ENCODE results near the gene FGFR2. TPM values are rescaled to one million over a fixed set of nuclear protein-coding genes. Genes with fewer than 3 reads are reported as not detected.
"Not testable (repeated sequence)": the region's sequence is repeated elsewhere in the genome, so short reads cannot be mapped to it uniquely, and the experiment has no call there.

FGFR2 gene
- polyA plus RNA-seq, 1 experiment, result not detected

- H3K27me3 ChIP-seq (ENCODE audit: control insufficient read depth, insufficient read depth, low read length), result no peaks in the 10 kb centered on the region
- H3K9me3 ChIP-seq (ENCODE audit: control insufficient read depth, insufficient read depth, low read length), result peaks cover 35% of the 10 kb centered on the region
- ChIA-PET CTCF (no interaction called here), POLR2A (no interaction called here)
- no peak for DNase-seq (ENCODE audit: low read depth, low spot score)
- H3K27ac ChIP-seq (ENCODE audit: low read depth, low read length), result no peak overlapping the region
- TF ChIP-seq CTCF (IDR thresholded peaks at IDR 0.05; ENCODE audit: low read depth, low read length), result no peak
- H3K4me3 ChIP-seq (ENCODE audit: low read depth, low read length), result no peak overlapping the region
These were observed 76.3 kb downstream of the FGFR2 start for GRCh38 chr10:121521794-121522556.

- H3K27me3 ChIP-seq (ENCODE audit: control insufficient read depth, insufficient read depth, low read length); H3K27ac ChIP-seq (ENCODE audit: low read depth, low read length); CTCF ChIA-PET; POLR2A ChIA-PET; DNase-seq (ENCODE audit: low read depth, low spot score); H3K4me3 ChIP-seq (ENCODE audit: low read depth, low read length): not testable (repeated sequence)
- H3K9me3 ChIP-seq (ENCODE audit: control insufficient read depth, insufficient read depth, low read length), result peaks cover 29% of the 10 kb centered on the region
These were observed 77.7 kb downstream of the FGFR2 start for GRCh38 chr10:121520526-121520925.

- H3K9me3 ChIP-seq (ENCODE audit: control insufficient read depth, insufficient read depth, low read length), result peaks cover 34% of the 10 kb centered on the region
- CTCF ChIA-PET, result no interaction called here
These were observed 78.2 kb downstream of the FGFR2 start for GRCh38 chr10:121519901-121520493.

GRCh38 chr10:121519411-121519810, 78.8 kb downstream of the FGFR2 start:
- ChIA-PET CTCF (no interaction called here), POLR2A (no interaction called here)
- H3K9me3 ChIP-seq (ENCODE audit: control insufficient read depth, insufficient read depth, low read length), result peaks cover 33% of the 10 kb centered on the region
- DNase-seq (ENCODE audit: low read depth, low spot score), result no peak
- TF ChIP-seq CTCF (IDR thresholded peaks at IDR 0.05; ENCODE audit: low read depth, low read length), result no peak
- no peak overlapping the region for H3K27ac ChIP-seq (ENCODE audit: low read depth, low read length)
- no peaks in the 10 kb centered on the region for H3K27me3 ChIP-seq (ENCODE audit: control insufficient read depth, insufficient read depth, low read length)
- H3K4me3 ChIP-seq (ENCODE audit: low read depth, low read length), result no peak overlapping the region

More at GRCh38 chr10:121519901-121520493, 78.2 kb downstream of the FGFR2 start:
- Histone ChIP-seq H3K4me3 (ENCODE audit: low read depth, low read length) (no peak overlapping the region), H3K27ac (ENCODE audit: low read depth, low read length) (no peak overlapping the region), H3K27me3 (ENCODE audit: control insufficient read depth, insufficient read depth, low read length) (no peaks in the 10 kb centered on the region)
- no peak for DNase-seq (ENCODE audit: low read depth, low spot score)
- POLR2A ChIA-PET, result no interaction called here
- TF ChIP-seq CTCF (IDR thresholded peaks at IDR 0.05; ENCODE audit: low read depth, low read length), result no peak

- ChIA-PET POLR2A (no interaction called here), CTCF (no interaction called here)
- no peak overlapping the region for H3K27ac ChIP-seq (ENCODE audit: low read depth, low read length)
- no peak for DNase-seq (ENCODE audit: low read depth, low spot score)
- peaks cover 30% of the 10 kb centered on the region for H3K9me3 ChIP-seq (ENCODE audit: control insufficient read depth, insufficient read depth, low read length)
- no peak for TF ChIP-seq CTCF (IDR thresholded peaks at IDR 0.05; ENCODE audit: low read depth, low read length)
- no peaks in the 10 kb centered on the region for H3K27me3 ChIP-seq (ENCODE audit: control insufficient read depth, insufficient read depth, low read length)
- no peak overlapping the region for H3K4me3 ChIP-seq (ENCODE audit: low read depth, low read length)
These were observed 79.9 kb downstream of the FGFR2 start for GRCh38 chr10:121518333-121518732.
